ENCODE measurements around the gene IGFN1. TPM values are rescaled to one million over a fixed set of nuclear protein-coding genes. Genes with fewer than 3 reads are reported as not detected.

IGFN1 gene
- total RNA-seq, 1 donor from 2014 or later, result under 0.01 TPM

DNA sequence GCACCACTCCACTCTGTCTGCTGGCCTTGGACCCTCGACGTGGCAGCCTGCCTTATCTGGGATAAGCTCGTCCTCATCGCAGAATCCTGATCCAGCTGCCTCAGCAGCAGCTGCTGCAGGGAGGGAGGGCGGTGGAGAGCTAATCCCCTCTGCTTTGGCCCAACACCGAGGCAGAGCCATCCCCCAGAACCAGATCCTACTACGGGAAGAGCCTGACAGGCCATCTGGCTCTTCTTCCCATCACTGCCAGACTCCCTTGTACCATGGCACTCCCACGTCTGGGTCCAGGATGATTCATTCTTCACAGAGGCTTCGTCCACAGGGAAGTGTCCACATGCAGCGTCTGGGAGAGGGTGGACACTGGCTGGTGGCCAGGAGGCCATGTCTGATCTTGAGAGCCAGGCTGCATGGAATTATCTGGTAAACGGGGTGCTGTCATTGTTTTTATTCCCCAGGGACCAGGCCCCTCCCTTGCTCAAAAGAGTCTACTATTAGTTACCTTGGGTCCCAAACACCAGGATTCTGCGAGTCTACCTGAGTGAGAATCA, 78.1 kb downstream of the IGFN1 start:
- FAIRE-seq (no peak), DNase-seq (ENCODE audit: low read depth) (peak; percentile 81)
- Histone ChIP-seq H3K27me3 (ENCODE audit: control insufficient read depth, insufficient read depth, low read length) (no peaks in the 10 kb centered on the region), H3K36me3 (ENCODE audit: control insufficient read depth, insufficient read depth, low read length) (no peaks in the 10 kb centered on the region), H3K4me3 (ENCODE audit: low read depth, low read length) (no peak overlapping the region)
- TF ChIP-seq, protein P1, sequence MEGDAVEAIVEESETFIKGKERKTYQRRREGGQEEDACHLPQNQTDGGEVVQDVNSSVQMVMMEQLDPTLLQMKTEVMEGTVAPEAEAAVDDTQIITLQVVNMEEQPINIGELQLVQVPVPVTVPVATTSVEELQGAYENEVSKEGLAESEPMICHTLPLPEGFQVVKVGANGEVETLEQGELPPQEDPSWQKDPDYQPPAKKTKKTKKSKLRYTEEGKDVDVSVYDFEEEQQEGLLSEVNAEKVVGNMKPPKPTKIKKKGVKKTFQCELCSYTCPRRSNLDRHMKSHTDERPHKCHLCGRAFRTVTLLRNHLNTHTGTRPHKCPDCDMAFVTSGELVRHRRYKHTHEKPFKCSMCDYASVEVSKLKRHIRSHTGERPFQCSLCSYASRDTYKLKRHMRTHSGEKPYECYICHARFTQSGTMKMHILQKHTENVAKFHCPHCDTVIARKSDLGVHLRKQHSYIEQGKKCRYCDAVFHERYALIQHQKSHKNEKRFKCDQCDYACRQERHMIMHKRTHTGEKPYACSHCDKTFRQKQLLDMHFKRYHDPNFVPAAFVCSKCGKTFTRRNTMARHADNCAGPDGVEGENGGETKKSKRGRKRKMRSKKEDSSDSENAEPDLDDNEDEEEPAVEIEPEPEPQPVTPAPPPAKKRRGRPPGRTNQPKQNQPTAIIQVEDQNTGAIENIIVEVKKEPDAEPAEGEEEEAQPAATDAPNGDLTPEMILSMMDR (IDR thresholded peaks at IDR 0.05; ENCODE audit: insufficient read depth, low read length, severe bottlenecking), result no peak

DNA sequence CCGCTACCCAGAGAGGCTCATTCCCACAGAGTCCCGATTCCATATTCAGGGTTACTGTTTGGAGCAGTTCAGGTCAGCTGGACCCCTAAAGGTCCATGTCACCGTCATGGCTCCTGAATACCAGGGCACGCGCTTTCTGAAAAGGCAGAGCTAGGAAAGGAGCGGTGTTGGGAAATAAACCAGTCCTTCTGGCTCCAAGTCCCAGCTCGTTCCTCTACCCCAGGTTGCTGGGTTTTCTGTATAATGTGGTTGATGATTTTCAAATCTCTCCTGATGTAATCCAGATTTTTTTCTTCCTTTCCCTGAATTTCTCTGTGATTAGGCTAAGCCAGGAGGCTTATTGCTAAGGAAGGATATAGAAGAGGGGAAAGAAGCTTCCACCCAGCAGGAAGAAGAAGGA, 78.7 kb downstream of the IGFN1 start:
- FAIRE-seq, result no peak
- DNase-seq (ENCODE audit: low read depth), result no peak
- Histone ChIP-seq H3K4me3 (ENCODE audit: low read depth, low read length) (no peak overlapping the region), H3K36me3 (ENCODE audit: control insufficient read depth, insufficient read depth, low read length) (no peaks in the 10 kb centered on the region), H3K27me3 (ENCODE audit: control insufficient read depth, insufficient read depth, low read length) (no peaks in the 10 kb centered on the region)
- TF ChIP-seq, protein P1 (IDR thresholded peaks at IDR 0.05; ENCODE audit: insufficient read depth, low read length, severe bottlenecking), result no peak

DNA sequence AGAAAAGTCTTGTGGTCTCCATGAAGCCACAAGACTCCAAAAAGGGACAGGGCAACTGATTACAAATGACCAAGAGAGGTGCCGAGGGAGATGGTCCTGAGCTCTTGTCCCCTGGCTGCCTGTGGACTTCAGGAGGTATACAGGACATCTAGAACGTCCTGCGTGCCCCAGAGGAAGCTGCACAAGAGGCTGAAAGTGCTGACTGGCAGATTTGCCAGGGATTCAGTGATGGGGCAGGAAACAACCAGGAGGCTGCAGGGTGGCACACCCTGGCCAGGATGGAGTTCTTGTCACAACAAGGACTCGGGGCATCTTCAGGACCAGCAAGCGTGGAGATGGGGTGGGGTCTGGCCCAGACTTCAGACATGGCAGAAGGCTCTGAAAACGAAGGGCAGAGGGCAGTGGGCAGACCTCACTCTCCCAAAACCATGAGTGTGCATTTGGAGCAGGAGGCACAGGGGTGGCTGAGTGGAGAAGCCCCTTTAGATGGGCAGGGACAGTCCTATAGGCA, 79.3 kb downstream of the IGFN1 start:
- TF ChIP-seq, protein P1 (IDR thresholded peaks at IDR 0.05; ENCODE audit: insufficient read depth, low read length, severe bottlenecking), result no peak
- FAIRE-seq (no peak), DNase-seq (ENCODE audit: low read depth) (no peak)
- H3K36me3 ChIP-seq (ENCODE audit: control insufficient read depth, insufficient read depth, low read length), result no peaks in the 10 kb centered on the region
- H3K27me3 ChIP-seq (ENCODE audit: control insufficient read depth, insufficient read depth, low read length), result no peaks in the 10 kb centered on the region
- no peak overlapping the region for H3K4me3 ChIP-seq (ENCODE audit: low read depth, low read length)

DNA sequence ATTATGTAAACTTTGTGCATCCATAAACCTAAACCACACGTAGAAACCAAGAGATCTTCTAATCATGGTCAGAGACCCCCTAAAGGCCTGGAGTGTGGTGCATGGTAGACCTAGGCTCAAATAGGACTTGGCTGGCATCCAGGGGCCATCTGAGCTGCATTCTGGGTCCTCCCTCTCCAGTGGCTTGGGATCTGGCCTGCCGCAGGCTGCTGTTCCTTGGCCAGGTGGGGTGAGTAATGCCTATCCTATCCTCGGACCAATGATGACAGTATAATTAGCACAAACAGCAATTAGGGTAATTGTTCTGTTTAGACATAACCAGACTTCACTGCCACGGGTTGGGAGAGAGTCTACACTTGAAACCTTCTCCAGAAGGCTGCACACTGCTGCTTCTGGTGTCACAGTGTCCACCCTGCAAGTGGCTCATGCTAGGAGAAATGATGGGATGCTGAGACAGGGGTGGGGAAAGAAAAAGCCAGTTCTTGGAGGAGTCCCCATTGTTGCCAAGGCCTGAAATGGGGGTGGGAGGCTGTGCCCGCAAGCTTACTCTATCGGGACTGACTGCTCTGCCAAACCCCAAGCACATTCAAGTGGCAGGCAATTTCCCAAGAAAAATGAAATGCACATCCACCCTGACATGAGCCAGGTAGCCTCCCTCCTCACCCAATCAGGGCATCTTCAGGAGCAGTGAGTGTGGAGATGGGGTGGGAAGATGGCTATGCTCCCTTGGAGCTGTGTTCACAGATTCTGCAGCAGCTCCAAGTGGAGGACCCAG, 80.2 kb downstream of the IGFN1 start:
- TF ChIP-seq, protein P1 (IDR thresholded peaks at IDR 0.05; ENCODE audit: insufficient read depth, low read length, severe bottlenecking), result no peak
- H3K36me3 ChIP-seq (ENCODE audit: control insufficient read depth, insufficient read depth, low read length), result no peaks in the 10 kb centered on the region
- H3K27me3 ChIP-seq (ENCODE audit: control insufficient read depth, insufficient read depth, low read length), result no peaks in the 10 kb centered on the region
- no peak for DNase-seq (ENCODE audit: low read depth)
- FAIRE-seq, result no peak
- H3K4me3 ChIP-seq (ENCODE audit: low read depth, low read length), result no peak overlapping the region

DNA sequence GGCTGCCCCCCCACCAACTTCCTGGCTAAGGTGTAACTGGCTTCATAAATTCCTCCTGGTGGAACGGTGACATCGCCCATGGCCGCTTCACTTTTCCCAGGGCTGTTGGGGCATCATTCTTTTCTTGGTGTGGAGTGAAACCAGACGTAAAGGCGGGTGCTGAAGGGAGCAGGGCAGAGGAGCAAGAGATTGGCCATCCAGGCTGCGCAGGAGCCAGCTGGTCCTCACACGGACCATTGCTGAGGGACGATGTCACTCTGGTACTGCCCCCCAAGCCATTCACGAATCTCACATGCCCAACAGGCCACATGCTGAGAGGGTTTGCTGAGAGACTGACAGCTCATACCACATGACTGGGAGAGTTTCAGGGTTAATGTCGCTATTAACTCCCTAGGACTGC, 82.2 kb downstream of the IGFN1 start:
- TF ChIP-seq, protein P1 (IDR thresholded peaks at IDR 0.05; ENCODE audit: insufficient read depth, low read length, severe bottlenecking), result no peak
- no peak for DNase-seq (ENCODE audit: low read depth)
- FAIRE-seq, result peak; percentile 91
- Histone ChIP-seq H3K36me3 (ENCODE audit: control insufficient read depth, insufficient read depth, low read length) (no peaks in the 10 kb centered on the region), H3K27me3 (ENCODE audit: control insufficient read depth, insufficient read depth, low read length) (no peaks in the 10 kb centered on the region), H3K4me3 (ENCODE audit: low read depth, low read length) (no peak overlapping the region)
